HepG2 (cell line): ENCODE data around the gene SUPT6H. TPM values are rescaled to one million over a fixed set of nuclear protein-coding genes. Genes with fewer than 3 reads are reported as not detected.
A peak's percentile ranks its signal among the peaks of the same experiment; 100 is the strongest.

Experiments
- HCFC1 ChIP-seq: fragments of 150-350 bp; IDR thresholded peaks from 2 replicates; pipeline ENCODE4 v1.6.1; 2014; ENCODE audit warnings: low read depth, low read length
- HMG20B ChIP-seq: conservative IDR thresholded peaks from 2 replicates; pipeline ENCODE4 v1.6.1; 2016; ENCODE audit warnings: missing genetic modification reagents, missing compliant biosample characterization
- HNRNPL ChIP-seq: fragments of 200-400 bp; formaldehyde crosslinking; IDR thresholded peaks from 2 replicates; pipeline ENCODE4 v1.6.1; 2017; ENCODE audit warnings: mild to moderate bottlenecking, low read depth, low read length
- HOXA3 ChIP-seq: sonication (generic); formaldehyde crosslinking; IDR thresholded peaks from 2 replicates; pipeline ENCODE4 v1.5.0; 2020; ENCODE audit warnings: missing genetic modification reagents
- HOXA5 ChIP-seq: sonication (generic); formaldehyde crosslinking; IDR thresholded peaks from 2 replicates; pipeline ENCODE4 v1.4.0; 2020; ENCODE audit warnings: missing genetic modification reagents
- HOXA7 ChIP-seq: sonication (generic); formaldehyde crosslinking; IDR thresholded peaks from 2 replicates; pipeline ENCODE4 v1.8.1; 2022; ENCODE audit warnings: mild to moderate bottlenecking, missing genetic modification reagents, moderate library complexity
- MEF2D ChIP-seq: sonication (generic); formaldehyde crosslinking; IDR thresholded peaks from 2 replicates; pipeline ENCODE4 v1.5.1; 2020; ENCODE audit warnings: mild to moderate bottlenecking, missing genetic modification reagents
- PRDM10 ChIP-seq: sonication (generic); formaldehyde crosslinking; IDR thresholded peaks from 2 replicates; pipeline ENCODE4 v1.4.0; 2020; ENCODE audit warnings: low read depth, missing genetic modification reagents
- SCMH1 ChIP-seq: sonication (generic); formaldehyde crosslinking; IDR thresholded peaks from 2 replicates; pipeline ENCODE4 v1.9.0; 2021; ENCODE audit warnings: missing genetic modification reagents, mild to moderate bottlenecking, borderline replicate concordance
- SKIL ChIP-seq: sonication (generic); formaldehyde crosslinking; IDR thresholded peaks from 2 replicates; pipeline ENCODE4 v1.8.0; 2022; ENCODE audit warnings: missing genetic modification reagents, mild to moderate bottlenecking, moderate library complexity, borderline replicate concordance
- SMAD9 ChIP-seq: sonication (generic); formaldehyde crosslinking; IDR thresholded peaks from 2 replicates; pipeline ENCODE4 v1.5.1; 2020; ENCODE audit warnings: mild to moderate bottlenecking, missing genetic modification reagents
- SP2 ChIP-seq: sonication (generic); formaldehyde crosslinking; IDR thresholded peaks from 2 replicates; pipeline ENCODE4 v1.5.1; 2020; ENCODE audit warnings: mild to moderate bottlenecking, missing genetic modification reagents
- ZBTB37 ChIP-seq: sonication (generic); formaldehyde crosslinking; IDR thresholded peaks from 2 replicates; pipeline ENCODE4 v1.4.0; 2020; ENCODE audit warnings: mild to moderate bottlenecking, missing genetic modification reagents
- ZFP90 ChIP-seq: sonication (generic); formaldehyde crosslinking; IDR thresholded peaks from 2 replicates; pipeline ENCODE4 v1.8.0; 2022; ENCODE audit warnings: missing genetic modification reagents, mild to moderate bottlenecking, inconsistent platforms, borderline replicate concordance
- ZNF10 ChIP-seq: sonication (generic); formaldehyde crosslinking; IDR thresholded peaks from 2 replicates; pipeline ENCODE4 v1.4.0; 2020; ENCODE audit warnings: mild to moderate bottlenecking, low read depth, missing genetic modification reagents, borderline replicate concordance
- ZNF326 ChIP-seq: sonication (generic); formaldehyde crosslinking; IDR thresholded peaks from 2 replicates; pipeline ENCODE4 v1.4.0; 2020; ENCODE audit warnings: missing genetic modification reagents, borderline replicate concordance
- ZNF639 ChIP-seq: conservative IDR thresholded peaks from 2 replicates; pipeline ENCODE4 v1.6.1; 2018; ENCODE audit warnings: missing genetic modification reagents
- ZNF761 ChIP-seq: sonication (generic); formaldehyde crosslinking; conservative IDR thresholded peaks from 2 replicates; pipeline ENCODE4 v1.4.0; 2020; ENCODE audit warnings: mild to moderate bottlenecking, missing genetic modification reagents
- ZNF780A ChIP-seq: sonication (generic); formaldehyde crosslinking; IDR thresholded peaks from 2 replicates; pipeline ENCODE4 v1.8.0; 2022; ENCODE audit warnings: mild to moderate bottlenecking, missing genetic modification reagents, moderate library complexity
- ZNF841 ChIP-seq: sonication (generic); formaldehyde crosslinking; IDR thresholded peaks from 2 replicates; pipeline ENCODE4 v1.8.1; 2023; ENCODE audit warnings: missing genetic modification reagents, borderline replicate concordance
- ZSCAN20 ChIP-seq: sonication (generic); formaldehyde crosslinking; IDR thresholded peaks from 2 replicates; pipeline ENCODE4 v1.4.0; 2020; ENCODE audit warnings: missing genetic modification reagents, mild to moderate bottlenecking, borderline replicate concordance
- polyA plus RNA-seq, 8 experiments: library from polyadenylated mRNA; depleted of rRNA in 3 of 8; stranded (reverse) in 7 of 8; unstranded in 1 of 8; fragments of >200 nt; fragmentation: Illumina TruSeq in 4 of 8; extraction: Trizol in 4 of 8; gene quantifications; 2 replicates each; pipeline versions ENCODE4 v1.2.1 to v1.2.3, GENCODE V29; 2011 to 2016; ENCODE audit warnings: low read depth in 4 of 8, missing spikeins in 1 of 8, mixed read lengths in 1 of 8; ENCODE audit not compliant: insufficient read depth in 1 of 8
- total RNA-seq, 5 experiments: library from RNA; depleted of rRNA; stranded (reverse); fragments of >200 nt; fragmentation: Illumina TruSeq; extraction: Trizol; gene quantifications; 2 replicates each; pipeline ENCODE4 v1.2.3, GENCODE V29; 2016; ENCODE audit warnings: low read depth in 1 of 5

SUPT6H gene
- total and polyA plus RNA-seq, 2 of the 13 experiments (the other 11 are each of a cell fraction or from before 2014, with no cell fraction given) = 32.7 to 39.9 TPM

- TF ChIP-seq PRDM10 (CRISPR knock-in tag) (peak; percentile 61; the same call in 1 of the 2 replicates), ZNF10 (CRISPR knock-in tag) (no peak), HOXA5 (CRISPR knock-in tag) (0 out of 2 replicates have a peak, but pooled peaks have one; percentile 64), HNRNPL (no peak), ZNF326 (no peak), ZNF639 (CRISPR knock-in tag) (no peak), ZFP90 (CRISPR knock-in tag) (no peak), HCFC1 (no peak), HOXA3 (CRISPR knock-in tag) (peak; percentile 56), HMG20B (CRISPR knock-in tag) (no peak), MEF2D (no peak), ZBTB37 (CRISPR knock-in tag) (no peak), SCMH1 (CRISPR knock-in tag) (no peak), HOXA7 (CRISPR knock-in tag) (no peak), SP2 (CRISPR knock-in tag) (0 out of 2 replicates have a peak, but pooled peaks have one; percentile 40), SMAD9 (CRISPR knock-in tag) (no peak), ZNF841 (no peak), ZNF780A (CRISPR knock-in tag) (no peak), ZNF761 (no peak), SKIL (CRISPR knock-in tag) (no peak), ZSCAN20 (CRISPR knock-in tag) (no peak)
Observed at GRCh38 chr17:28726627-28727491, 64.9 kb downstream of the SUPT6H start (continued).
